IMR-90 (cell line): Measurements from ENCODE around the gene ZNF579. TPM values are rescaled to one million over a fixed set of nuclear protein-coding genes. Genes with fewer than 3 reads are reported as not detected.
"Not testable (repeated sequence)": the region's sequence is repeated elsewhere in the genome, so short reads cannot be mapped to it uniquely, and the experiment has no call there.

Experiments
- ATAC-seq: fragments of 200-7000 bp; cut with Tn5 transposase; 2 replicates; pipeline ENCODE4 v1.9.1; 2020; ENCODE audit warnings: low read depth, mild to moderate bottlenecking, moderate library complexity
- BruUV-seq: library from RNA; stranded (reverse); fragments of 400-500 nt; replicated peaks from 2 replicates; lab custom pipeline; 2021; lab: Mats Ljungman, UMichigan
- CTCF ChIA-PET: fragments of 300-600 bp; formaldehyde crosslinking; extraction: SDS; loops from one replicate; lab custom pipeline; 2021; ENCODE audit warnings: antibody characterized with exemption; lab: Yijun Ruan, JAX
- POLR2A ChIA-PET: fragments of 300-600 bp; sonication (Branson Sonifier 250); formaldehyde crosslinking; loops from one replicate; lab custom pipeline; 2022; ENCODE audit warnings: antibody characterized with exemption; ENCODE audit not compliant: unreplicated experiment; lab: Charles Lee
- DNase-seq: peaks from one replicate; pipeline ENCODE4 v3.0.0; 2013
- H2AFZ ChIP-seq: replicated peaks from 2 replicates; pipeline ENCODE3; 2013; ENCODE audit warnings: low read length, mild to moderate bottlenecking; ENCODE audit not compliant: poor library complexity
- H2AK5ac ChIP-seq: 2 replicates; pipeline ENCODE4 v1.6.1; 2013; ENCODE audit warnings: low read depth, low read length, inconsistent platforms
- H2AK9ac ChIP-seq: replicated peaks from 2 replicates; pipeline ENCODE3; 2013; ENCODE audit warnings: mild to moderate bottlenecking, low read depth, low read length, moderate library complexity; ENCODE audit not compliant: poor library complexity
- H2BK120ac ChIP-seq: 2 replicates; pipeline ENCODE4 v1.6.1; 2013; ENCODE audit warnings: low read depth, low read length, inconsistent platforms
- H2BK15ac ChIP-seq: 3 replicates; pipeline ENCODE4 v1.6.1; 2013; ENCODE audit warnings: low read depth, low read length, inconsistent platforms
- H2BK20ac ChIP-seq: 2 replicates; pipeline ENCODE4 v1.6.1; 2013; ENCODE audit warnings: low read depth, mild to moderate bottlenecking, inconsistent platforms, low read length, moderate library complexity
- H2BK5ac ChIP-seq: 2 replicates; pipeline ENCODE4 v1.6.1; 2013; ENCODE audit warnings: mild to moderate bottlenecking, low read depth, low read length, inconsistent platforms; ENCODE audit not compliant: poor library complexity, severe bottlenecking
- H3K14ac ChIP-seq: replicated peaks from 2 replicates; pipeline ENCODE4 v1.6.1; 2013; ENCODE audit warnings: low read depth, low read length, inconsistent platforms
- H3K18ac ChIP-seq: 2 replicates; pipeline ENCODE4 v1.6.1; 2013; ENCODE audit warnings: low read depth, low read length, control low read depth
- H3K23ac ChIP-seq: 2 replicates; pipeline ENCODE4 v1.6.1; 2013; ENCODE audit warnings: low read depth, low read length, inconsistent platforms
- H3K27ac ChIP-seq: 2 replicates; pipeline ENCODE4 v1.5.1; 2013; ENCODE audit warnings: mild to moderate bottlenecking, control low read depth, low read length; ENCODE audit not compliant: insufficient read depth
- H3K27me3 ChIP-seq: 2 replicates; pipeline ENCODE4 v1.6.1; 2013; ENCODE audit warnings: low read length; ENCODE audit not compliant: control insufficient read depth, insufficient read depth
- H3K36me3 ChIP-seq: 2 replicates; pipeline ENCODE4 v1.6.1; 2013; ENCODE audit warnings: low read length, mixed read lengths; ENCODE audit not compliant: control insufficient read depth, insufficient read depth
- H3K4ac ChIP-seq: 2 replicates; pipeline ENCODE4 v1.6.1; 2013; ENCODE audit warnings: low read depth, low read length, inconsistent platforms
- H3K4me1 ChIP-seq: 2 replicates; pipeline ENCODE4 v1.6.1; 2013; ENCODE audit warnings: low read length, mixed read lengths; ENCODE audit not compliant: control insufficient read depth, insufficient read depth
- H3K4me2 ChIP-seq: 2 replicates; pipeline ENCODE4 v1.6.1; 2013; ENCODE audit warnings: low read depth, mild to moderate bottlenecking, control low read depth, low read length, moderate library complexity
- H3K4me3 ChIP-seq: 2 replicates; pipeline ENCODE4 v1.5.1; 2013; ENCODE audit warnings: low read depth, mild to moderate bottlenecking, control low read depth, low read length, moderate library complexity; ENCODE audit not compliant: insufficient read depth
- H3K56ac ChIP-seq: 2 replicates; pipeline ENCODE4 v1.6.1; 2013; ENCODE audit warnings: low read length, inconsistent platforms; ENCODE audit not compliant: insufficient read depth; ENCODE audit errors: extremely low read depth
- H3K79me1 ChIP-seq, 2 experiments: 2 replicates each; pipeline ENCODE4 v1.6.1; 2013; ENCODE audit warnings: low read length in 2 of 2, inconsistent platforms in 1 of 2, low read depth in 1 of 2
- H3K9ac ChIP-seq: 2 replicates; pipeline ENCODE4 v1.6.1; 2013; ENCODE audit warnings: low read depth, low read length, control low read depth
- H3K9me1 ChIP-seq: 2 replicates; pipeline ENCODE4 v1.6.1; 2013; ENCODE audit warnings: low read length, inconsistent platforms; ENCODE audit not compliant: insufficient read depth
- H3K9me3 ChIP-seq: 2 replicates; pipeline ENCODE4 v1.6.1; 2013; ENCODE audit warnings: low read length; ENCODE audit not compliant: control insufficient read depth, insufficient read depth
- H4K20me1 ChIP-seq: 2 replicates; pipeline ENCODE4 v1.6.1; 2013; ENCODE audit warnings: low read length, inconsistent platforms; ENCODE audit not compliant: insufficient read depth
- H4K5ac ChIP-seq: 2 replicates; pipeline ENCODE4 v1.6.1; 2013; ENCODE audit warnings: mild to moderate bottlenecking, low read depth, low read length, control low read depth
- H4K8ac ChIP-seq, 2 experiments: 2 replicates each; pipeline ENCODE4 v1.6.1; 2013; ENCODE audit warnings: low read depth in 2 of 2, low read length in 2 of 2, control low read depth in 1 of 2, inconsistent platforms in 1 of 2
- H4K91ac ChIP-seq: 2 replicates; pipeline ENCODE4 v1.6.1; 2013; ENCODE audit warnings: low read depth, low read length, inconsistent platforms; ENCODE audit not compliant: insufficient read depth
- MXI1 ChIP-seq: IDR thresholded peaks from 2 replicates; pipeline ENCODE4 v1.6.1; 2012; ENCODE audit warnings: low read depth, mild to moderate bottlenecking, low read length, moderate library complexity, borderline replicate concordance
- WGBS, 2 experiments: methylation state at CpG; one replicate each; pipeline versions ENCODE4 v1.1.5 to v1.1.7; 2013; ENCODE audit warnings: missing lambda C conversion rate in 2 of 2; ENCODE audit not compliant: insufficient read length in 1 of 2; ENCODE audit errors: extremely low coverage in 2 of 2; 5-methylcytosine and 5-hydroxymethylcytosine counted together
- dilution Hi-C: fragments of 300-500 bp; cut with HindIII; formaldehyde crosslinking; loops from one replicate; pipeline ENCODE4 v1.14.3; 2018; ENCODE audit warnings: low sequenced_read_pairs; ENCODE audit not compliant: unreplicated experiment
- in situ Hi-C: fragments of 300-500 bp; cut with MboI; formaldehyde crosslinking; loops from 3 replicates; pipeline ENCODE4 v1.14.3; 2019; ENCODE audit warnings: low sequenced_read_pairs, inconsistent platforms, mixed read lengths
- intact Hi-C: fragments of 100-400 bp; cut with micrococcal nuclease; formaldehyde crosslinking; loops from 2 replicates; pipeline ENCODE4 v1.10.0; 2022
- polyA plus RNA-seq, 3 experiments: library from polyadenylated mRNA; depleted of rRNA; stranded (reverse); fragments of >200 nt; gene quantifications; 2 replicates each; pipeline ENCODE4 v1.2.3, GENCODE V29; 2012; ENCODE audit warnings: low replicate concordance in 1 of 3
- total RNA-seq: library from RNA; depleted of rRNA; stranded (reverse); fragments of >200 nt; gene quantifications from 2 replicates; pipeline ENCODE4 v1.2.3, GENCODE V29; 2012

Gene ZNF579
- total and polyA plus RNA-seq, 2 of the 4 experiments (the other 2 are of a cell fraction), result 0.54 to 9.0 TPM

DNA sequence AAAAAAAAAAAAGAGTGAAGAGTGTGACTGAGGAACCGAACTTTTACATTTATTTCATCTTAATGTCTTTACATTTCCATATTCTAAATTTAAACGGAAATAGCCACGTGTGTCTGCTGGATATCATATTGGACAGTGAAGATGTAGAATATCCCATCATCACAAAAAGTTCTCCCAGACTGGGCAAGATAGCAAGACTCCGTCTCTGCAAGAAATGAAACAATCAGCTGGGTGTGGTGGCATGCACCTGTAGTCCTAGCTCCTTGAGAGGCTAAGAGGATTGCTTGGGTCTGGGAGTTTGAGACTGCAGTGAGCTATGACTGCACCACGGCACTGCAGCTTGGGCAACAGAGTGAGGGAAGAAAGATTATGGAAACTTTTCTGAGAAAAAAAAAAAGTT, 3.9 kb downstream of the ZNF579 start:
- no peak overlapping the region for H2BK20ac ChIP-seq
- ATAC-seq, result no peak
- POLR2A ChIA-PET, result interaction anchor here (0.6 kb wide), 1 partner anchor 15 kb away, joined by 3 read pairs; no protein-coding TSS in a partner anchor
- no peak overlapping the region for H3K4ac ChIP-seq
- H3K14ac ChIP-seq, result no peak overlapping the region
- H3K9ac ChIP-seq, result no peak overlapping the region
- CTCF ChIA-PET, result no interaction called here
- no peak overlapping the region for H4K8ac ChIP-seq
- in situ Hi-C loops, result no loop called here
- no peak overlapping the region for H2BK15ac ChIP-seq
- H3K27ac ChIP-seq, result no peak overlapping the region
- H3K27me3 ChIP-seq, result no peaks in the 10 kb centered on the region
- no peak overlapping the region for H2AFZ ChIP-seq
- H2AK5ac ChIP-seq, result no peak overlapping the region
- H4K91ac ChIP-seq, result no peak overlapping the region
- no peaks in the 10 kb centered on the region for H3K9me3 ChIP-seq
- no peak overlapping the region for H3K18ac ChIP-seq
- no peak overlapping the region for H3K4me2 ChIP-seq
- no peaks in the 10 kb centered on the region; the same call in 1 of the 2 replicates for H4K20me1 ChIP-seq
- H3K4me1 ChIP-seq, result peaks cover 4% of the 10 kb centered on the region; the same call in 1 of the 2 replicates
- no CpG with 5 or more reads among the region's 5 CpGs for WGBS, 2 experiments
- H2BK120ac ChIP-seq, result no peak overlapping the region
- no TSS peak for BruUV-seq
- no peak overlapping the region for H3K23ac ChIP-seq
- peaks cover 8 to 23% of the 10 kb centered on the region in 2 experiments for H3K79me1 ChIP-seq
- H3K56ac ChIP-seq, result no peak overlapping the region
- peaks cover 14% of the 10 kb centered on the region for H3K36me3 ChIP-seq
- DNase-seq, result no peak
- no peak overlapping the region for H2BK5ac ChIP-seq
- peaks cover 7% of the 10 kb centered on the region for H3K9me1 ChIP-seq
- H3K4me3 ChIP-seq, result no peak overlapping the region
- TF ChIP-seq MXI1, result no peak
- no peak overlapping the region for H4K5ac ChIP-seq
- dilution Hi-C loops, result no loop called here
- intact Hi-C loops, result no loop called here
- no peak overlapping the region for H2AK9ac ChIP-seq

DNA sequence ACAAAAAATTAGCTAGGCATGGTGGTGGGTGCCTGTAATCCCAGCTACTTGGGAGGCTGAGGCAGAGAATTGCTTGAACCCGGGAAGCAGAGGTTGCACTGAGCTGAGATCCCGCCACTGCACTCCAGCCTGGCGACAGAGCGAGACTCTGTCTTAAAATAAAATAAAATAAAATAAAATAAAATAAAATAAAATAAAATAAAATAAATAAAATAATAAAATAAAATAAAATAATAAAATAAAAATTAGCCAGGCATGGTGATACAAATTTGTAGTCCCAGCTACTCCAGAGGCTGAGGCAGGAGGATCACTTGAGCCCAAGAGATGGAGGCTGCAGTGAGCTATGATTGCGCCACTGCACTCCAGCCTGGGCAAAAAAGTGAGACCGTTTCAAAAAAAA, 6.7 kb downstream of the ZNF579 start:
- no CpG with 5 or more reads among the region's 6 CpGs for WGBS, 2 experiments
- H2AK5ac ChIP-seq, dilution Hi-C loops, ATAC-seq, H2BK20ac ChIP-seq, in situ Hi-C loops, H3K27ac ChIP-seq, H3K56ac ChIP-seq, H3K23ac ChIP-seq, CTCF ChIA-PET, H2BK15ac ChIP-seq, H4K5ac ChIP-seq, H3K9me1 ChIP-seq, H2BK120ac ChIP-seq, H3K4me2 ChIP-seq, BruUV-seq, H4K91ac ChIP-seq, H3K18ac ChIP-seq, H3K9me3 ChIP-seq, intact Hi-C loops, H3K4ac ChIP-seq, H2BK5ac ChIP-seq, DNase-seq, H3K4me3 ChIP-seq, H4K8ac ChIP-seq, H3K14ac ChIP-seq, H3K27me3 ChIP-seq, H3K9ac ChIP-seq, H4K20me1 ChIP-seq, H2AFZ ChIP-seq, H3K79me1 ChIP-seq, H3K4me1 ChIP-seq, H2AK9ac ChIP-seq: not testable (repeated sequence)
- H3K36me3 ChIP-seq, result peaks cover 14% of the 10 kb centered on the region
- POLR2A ChIA-PET, result interaction anchor here (1.1 kb wide), 1 partner anchor 25 kb away, joined by 10 read pairs; the partner anchor contains the start of gene FIZ1
